Right ventricle myocardium superior (tissue), 1 donor: ENCODE measurements around the gene PPP2R5D. TPM values are rescaled to one million over a fixed set of nuclear protein-coding genes. Genes with fewer than 3 reads are reported as not detected.
A peak's percentile ranks its signal among the peaks of the same experiment; 100 is the strongest.
"Not testable (repeated sequence)": the region's sequence is repeated elsewhere in the genome, so short reads cannot be mapped to it uniquely, and the experiment has no call there.

Source experiments
- ATAC-seq: fragments of 200-7000 bp; cut with Tn5 transposase; one replicate; pipeline ENCODE4 v1.9.1; 2020; ENCODE audit warnings: mild to moderate bottlenecking; ENCODE audit not compliant: poor library complexity
- DNase-seq: peaks from one replicate; pipeline ENCODE4 v3.0.0-alpha.2; 2020
- intact Hi-C: fragments of 100-400 bp; cut with DNase I; formaldehyde crosslinking; loops from one replicate; pipeline ENCODE4 v1.11.2; 2022
- total RNA-seq: library from RNA; stranded (reverse); fragmentation: NEBNext Ultra II Directional; extraction: Animal tissue kit (Norgen Biotek cat#: 25700); gene quantifications from one replicate; pipeline ENCODE4 v1.2.1, GENCODE V29; 2021
- donor health status: DM: no; HTN: yes; CAD: no; lungs with severe emphysema.

The PPP2R5D gene
- total RNA-seq, 1 donor from 2014 or later = 34.6 TPM

DNA sequence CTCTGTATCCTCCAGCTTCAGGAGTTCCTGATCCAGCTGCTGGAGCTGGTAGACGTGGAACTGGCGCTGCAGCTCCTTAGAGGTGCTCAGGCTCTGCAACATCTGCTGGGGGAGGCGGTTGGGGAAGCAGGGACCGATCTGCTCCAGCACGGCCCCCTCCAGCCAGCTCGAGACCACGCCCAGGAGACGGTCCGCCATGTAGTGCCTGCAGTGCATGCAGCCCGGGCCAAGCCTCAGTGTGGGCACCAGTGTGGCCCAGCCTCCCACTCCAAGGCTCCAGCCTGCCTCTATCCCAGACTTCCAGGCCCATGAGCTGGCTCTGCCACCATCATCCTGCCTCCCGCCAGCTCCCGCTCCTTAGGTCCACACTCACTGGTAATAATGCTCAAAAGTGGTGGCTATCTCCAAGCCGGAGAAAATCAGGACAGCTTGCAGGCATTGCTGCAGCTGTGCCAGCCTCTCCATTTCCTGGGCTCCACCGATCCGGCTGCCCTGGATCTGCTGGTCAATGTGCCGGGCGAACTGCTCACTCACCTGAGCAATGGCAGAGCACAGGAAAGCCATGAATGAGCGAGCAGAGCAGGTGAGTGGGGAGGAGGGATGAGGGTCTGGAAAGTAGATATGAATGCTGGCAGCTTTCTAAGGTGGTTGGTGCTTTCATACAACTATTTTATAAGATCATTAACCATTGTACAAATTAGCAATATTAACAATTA, 56.3 kb downstream of the PPP2R5D start:
- intact Hi-C loops = no loop called here
- DNase-seq = no peak
- no peak for ATAC-seq

DNA sequence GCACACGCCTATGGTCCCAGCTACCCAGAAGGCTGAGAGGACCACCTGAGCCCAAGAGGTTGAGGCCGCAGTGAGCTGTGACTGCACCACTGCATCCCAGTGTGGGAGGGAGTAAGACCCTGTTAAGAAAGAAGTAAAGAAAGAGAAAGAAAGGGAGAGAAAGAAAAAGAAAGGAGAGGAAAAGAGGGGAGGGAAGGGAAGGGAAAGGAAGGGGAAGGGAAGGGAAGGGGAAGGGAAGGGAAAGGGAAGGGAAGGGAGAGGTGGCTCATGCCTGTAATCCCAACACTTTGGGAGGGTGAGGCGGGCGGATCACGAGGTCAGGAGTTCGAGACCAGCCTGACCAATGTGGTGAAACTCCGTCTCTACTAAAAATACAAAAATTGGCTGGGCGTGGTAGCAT, 57.1 kb downstream of the PPP2R5D start:
- intact Hi-C loops, DNase-seq, ATAC-seq: not testable (repeated sequence)

DNA sequence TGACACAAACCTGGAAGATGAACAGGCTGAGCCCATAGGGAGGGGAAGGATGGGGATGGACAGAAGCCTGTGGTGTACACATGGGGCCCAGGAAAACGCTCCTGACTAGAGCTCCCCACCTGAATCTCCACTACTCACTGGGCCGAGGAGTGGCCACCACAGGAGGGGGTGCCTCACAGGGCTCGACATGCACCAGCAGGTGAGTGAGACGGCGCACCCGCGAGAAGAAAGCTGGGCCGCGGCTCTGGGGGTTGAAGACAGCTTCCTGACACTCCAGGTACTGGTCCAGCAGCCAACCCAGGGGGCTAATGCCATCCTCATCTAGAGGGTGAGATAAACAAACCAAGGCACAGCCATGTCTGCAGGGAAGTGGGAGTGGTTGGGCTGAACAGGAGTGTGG, 58.9 kb downstream of the PPP2R5D start:
- DNase-seq (no peak), ATAC-seq (no peak)

DNA sequence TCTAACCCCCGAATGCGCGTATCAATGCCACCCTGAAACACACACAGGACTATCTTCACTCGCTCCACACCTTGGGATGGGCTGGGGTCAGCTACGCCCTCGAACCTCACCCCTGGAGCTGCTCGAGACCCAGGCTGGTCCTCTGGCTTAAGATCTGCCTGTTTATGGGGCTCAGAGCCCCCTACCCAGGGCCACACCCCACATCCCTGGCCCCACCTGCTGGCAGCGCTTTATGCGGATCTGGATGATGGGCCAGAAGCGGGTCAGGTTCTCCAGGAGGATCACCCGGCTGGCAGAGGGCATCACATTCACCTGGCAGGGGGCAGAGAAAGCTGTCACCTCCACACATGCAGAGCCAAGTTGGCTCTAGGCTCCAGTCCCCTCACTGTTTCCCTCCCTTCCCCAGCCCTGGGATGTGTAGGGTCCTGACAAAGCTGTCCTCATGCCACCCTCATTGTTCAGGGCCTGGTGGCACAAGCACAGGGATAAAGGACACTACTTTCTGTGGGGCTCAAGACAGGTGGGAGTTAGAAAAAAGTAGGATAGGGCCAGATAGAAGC, 61.1 kb downstream of the PPP2R5D start:
- no peak for DNase-seq
- no peak for ATAC-seq
- intact Hi-C loops = no loop called here

More for the DNA sequence above, 58.9 kb downstream of the PPP2R5D start:
- intact Hi-C loops = no loop called here

DNA sequence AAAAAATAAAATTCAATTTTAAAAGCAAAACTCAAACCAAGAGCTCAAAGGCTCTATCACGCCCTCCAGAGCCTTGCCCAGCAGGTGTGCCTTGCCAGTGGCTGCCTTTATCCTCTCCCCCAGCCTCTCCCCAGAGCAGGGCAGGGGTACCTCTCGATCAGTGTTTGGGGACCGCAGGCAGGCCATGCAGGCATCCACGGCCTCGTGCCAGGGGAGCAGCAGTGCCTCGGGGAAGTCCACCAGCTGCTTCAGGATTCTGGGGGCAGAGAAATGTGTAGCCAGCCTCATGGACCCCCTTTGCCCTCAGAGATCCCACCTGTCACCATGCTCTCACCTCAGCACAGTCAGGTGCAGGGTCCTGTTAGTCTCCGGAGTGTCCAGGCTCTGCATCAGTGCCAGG, 63.6 kb downstream of the PPP2R5D start:
- DNase-seq (no peak), ATAC-seq (no peak)

DNA sequence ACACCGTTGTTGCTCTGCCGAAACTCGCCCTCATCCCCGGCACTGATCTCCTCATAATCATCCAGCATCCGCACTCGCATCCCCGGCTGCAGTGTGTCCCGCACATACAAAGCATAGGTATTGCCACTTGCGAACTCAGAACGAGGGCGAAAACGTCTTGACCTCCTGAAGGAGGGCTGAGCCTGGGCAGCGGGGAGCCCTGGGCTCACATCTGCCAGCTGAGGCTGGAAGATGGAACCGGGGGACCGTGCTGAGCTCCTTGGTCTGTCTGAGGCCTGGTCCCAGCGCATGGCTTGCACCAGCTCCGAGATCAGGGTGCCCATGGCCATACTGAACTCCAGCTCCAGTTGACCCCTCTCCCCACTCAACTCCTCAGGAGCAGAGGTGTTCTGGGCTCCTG, 66.6 kb downstream of the PPP2R5D start:
- DNase-seq (no peak), ATAC-seq (no peak)
- intact Hi-C loops = no loop called here

More for the DNA sequence above, 63.6 kb downstream of the PPP2R5D start:
- intact Hi-C loops = no loop called here

DNA sequence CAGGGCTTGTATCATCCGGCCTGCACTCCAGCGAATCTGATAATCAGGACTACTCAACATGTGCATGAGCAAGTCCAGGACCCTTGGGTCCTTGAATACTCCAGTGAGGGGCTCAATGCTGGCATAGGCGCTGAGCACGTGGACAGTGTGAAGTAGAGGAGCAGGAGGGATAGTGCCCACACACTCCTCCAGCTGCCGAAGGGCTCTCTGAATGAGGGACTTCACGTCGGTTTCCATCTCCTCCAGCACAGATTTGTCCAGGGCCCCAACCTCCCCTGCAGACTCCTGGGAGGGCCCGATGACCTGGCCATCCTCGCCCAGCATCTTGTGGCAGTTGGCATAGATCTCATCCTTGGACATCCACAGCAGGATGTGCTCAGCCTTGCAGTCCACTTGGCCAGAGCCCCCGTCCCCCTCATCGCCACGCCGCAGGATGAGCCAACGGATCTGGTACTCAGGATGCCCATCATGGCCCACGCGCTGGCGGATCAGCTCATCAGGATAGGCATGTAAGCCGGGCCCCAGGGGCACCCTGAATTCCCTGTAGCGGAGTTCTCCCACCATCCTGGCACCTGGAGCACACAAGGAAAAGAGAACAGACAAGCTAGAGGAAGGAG, 68.0 kb downstream of the PPP2R5D start:
- no peak for ATAC-seq
- intact Hi-C loops = no loop called here
- no peak for DNase-seq

DNA sequence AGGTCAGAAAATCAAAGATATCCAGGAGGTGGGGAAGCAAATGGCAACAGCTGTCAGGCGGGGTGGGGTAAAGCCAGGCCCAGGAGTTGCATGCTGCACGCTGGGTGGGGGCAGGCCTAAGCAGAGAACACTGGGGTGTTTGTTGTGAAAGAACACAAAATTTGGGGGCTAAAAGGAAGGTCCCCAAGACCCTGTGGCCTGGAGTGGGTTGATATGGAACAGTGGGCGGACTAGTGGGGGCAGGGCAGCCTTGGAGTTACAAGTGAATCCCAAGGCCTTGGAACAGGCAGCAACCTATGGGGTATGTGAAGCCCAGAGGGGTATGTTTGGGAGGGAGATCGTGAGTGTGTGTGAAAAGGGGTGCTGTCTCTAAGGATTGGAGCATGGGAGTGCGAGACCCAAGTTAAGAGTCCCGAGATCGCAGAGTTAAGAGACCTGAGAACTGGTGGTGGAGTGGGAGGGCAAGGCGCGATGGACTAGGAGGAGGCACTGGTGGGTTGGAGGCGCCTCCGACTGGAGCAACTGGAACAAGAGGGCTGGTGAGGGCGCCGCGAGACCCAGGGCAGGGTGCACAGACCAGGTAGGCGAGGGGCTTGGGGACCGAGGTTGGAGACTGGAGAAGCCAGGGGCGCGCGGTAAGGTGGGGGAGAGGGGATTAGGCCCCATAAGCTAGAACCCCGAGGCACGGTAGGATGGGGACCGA, 68.6 kb downstream of the PPP2R5D start:
- intact Hi-C loops = no loop called here
- no peak for DNase-seq
- ATAC-seq = peak; percentile 32

DNA sequence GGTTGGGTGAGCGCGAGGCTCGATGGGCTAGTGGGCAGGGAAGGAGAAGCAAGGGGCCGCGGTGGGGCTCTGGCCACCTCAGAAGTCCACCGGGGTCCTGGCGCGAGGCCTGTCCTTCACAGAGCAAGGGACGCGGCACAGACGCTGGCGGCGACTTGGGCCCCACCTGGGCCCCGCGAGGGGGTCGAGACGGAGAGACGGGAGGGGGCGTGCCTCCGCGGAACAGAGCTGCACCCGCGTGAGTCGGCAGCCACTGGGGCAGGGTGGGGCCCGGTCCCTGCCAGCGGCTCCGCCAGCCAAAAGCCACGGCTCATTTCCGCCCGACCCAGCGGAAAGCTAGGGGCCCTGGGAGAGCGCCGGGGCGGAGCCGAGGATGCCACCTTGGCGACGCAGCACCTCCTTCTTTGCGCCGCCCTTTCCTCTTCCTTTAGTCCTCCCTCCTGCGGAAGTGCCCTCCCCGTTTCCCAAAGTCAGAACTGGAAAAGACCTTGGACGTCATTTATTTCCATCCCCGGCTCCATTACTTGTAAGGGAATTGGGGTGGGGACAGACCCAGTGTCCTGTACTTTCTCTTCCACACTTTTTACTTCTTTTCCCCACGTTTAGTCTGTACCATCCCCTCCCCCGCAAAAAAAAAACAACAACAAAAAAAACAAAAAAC, 69.3 kb downstream of the PPP2R5D start, which contains the start of gene CUL7:
TSS of gene CUL7 (minus strand) at position 307 of the 661 bp plus-strand sequence. CDS start 1,063 bp downstream, outside the sequence.
- intact Hi-C loops = no loop called here
- ATAC-seq (peak; percentile 96), DNase-seq (peak; percentile 96)

DNA sequence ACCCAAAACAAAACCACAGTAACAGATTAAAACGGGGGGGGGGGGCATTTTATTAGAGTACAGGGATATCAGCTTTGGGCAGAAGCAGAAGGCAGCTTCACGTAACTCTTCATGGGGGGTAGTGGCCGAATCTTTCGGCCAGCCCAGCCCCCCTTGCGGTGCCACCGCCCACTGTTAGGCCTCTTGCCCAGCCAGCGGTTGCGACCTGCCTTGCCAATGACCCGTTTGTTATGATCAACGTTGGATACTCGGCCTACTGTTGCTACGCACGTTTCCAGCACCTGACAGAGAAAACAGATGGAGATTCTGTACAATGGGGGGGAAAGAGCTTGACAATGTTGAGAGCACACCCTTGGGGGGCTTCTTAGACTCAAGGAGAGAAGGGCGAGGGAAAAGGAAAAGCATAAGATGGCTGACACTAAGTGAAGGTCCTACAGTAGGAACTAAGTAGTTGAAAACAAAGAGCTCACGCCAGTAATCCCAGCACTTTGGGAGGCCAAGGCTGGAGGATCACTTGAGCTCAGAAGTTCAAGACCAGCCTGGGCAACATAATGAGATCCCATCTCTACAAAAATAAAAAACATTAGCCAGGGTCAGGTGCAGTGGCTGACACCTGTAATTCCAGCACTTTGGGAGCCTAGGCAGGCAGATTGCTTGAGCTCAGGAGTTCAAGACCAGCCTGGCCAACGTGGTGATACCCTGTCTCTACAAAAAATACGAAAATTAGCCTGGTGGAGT, 70.0 kb downstream of the PPP2R5D start:
- intact Hi-C loops = no loop called here
- ATAC-seq (no peak), DNase-seq (no peak)

DNA sequence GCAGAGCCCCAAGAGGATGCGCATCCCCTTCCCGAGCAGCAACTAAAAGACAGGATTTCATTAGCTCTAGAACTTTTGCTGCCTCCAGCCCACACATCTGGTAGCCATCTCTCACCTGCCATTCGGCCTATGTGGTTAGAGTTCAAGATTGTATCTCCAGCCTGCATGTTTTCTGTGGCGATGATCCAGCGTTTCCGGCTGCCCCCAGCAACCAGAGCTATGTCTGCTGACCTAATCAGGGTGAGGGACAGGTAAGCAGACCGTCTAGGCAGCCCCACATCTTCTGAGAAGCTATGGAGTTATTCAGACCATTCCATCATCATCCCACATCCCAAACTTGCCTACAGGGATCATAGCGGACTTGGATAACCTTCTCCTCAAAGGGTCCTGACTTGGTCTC, 71.6 kb downstream of the PPP2R5D start:
- DNase-seq (no peak), ATAC-seq (no peak)
- intact Hi-C loops = loop anchor here (5.0 kb wide), 1 partner anchor 34 kb away; the partner anchor contains the start of gene RRP36

DNA sequence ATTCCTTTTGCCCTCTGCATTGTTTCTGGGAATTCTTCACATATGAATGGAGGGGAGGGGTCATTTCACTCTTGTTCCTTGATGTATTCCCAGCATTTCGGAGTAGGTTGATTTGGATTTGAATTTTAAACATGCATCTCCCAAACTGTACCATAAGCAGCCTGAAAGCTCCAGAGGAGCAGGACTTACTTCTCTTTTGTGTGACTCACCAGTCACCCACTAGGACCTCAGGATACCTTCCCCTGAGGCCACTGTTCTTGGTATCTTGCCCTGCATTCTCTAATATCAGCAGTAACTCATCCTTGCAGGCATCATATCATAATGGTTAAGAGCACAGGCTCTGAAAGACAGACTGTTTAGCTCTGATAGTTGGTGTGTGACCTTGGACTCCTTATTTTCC, 74.2 kb downstream of the PPP2R5D start:
- ATAC-seq (no peak), DNase-seq (no peak)
- intact Hi-C loops = loop anchor here (5.0 kb wide), 1 partner anchor 36 kb away; the partner anchor contains the start of gene RRP36

DNA sequence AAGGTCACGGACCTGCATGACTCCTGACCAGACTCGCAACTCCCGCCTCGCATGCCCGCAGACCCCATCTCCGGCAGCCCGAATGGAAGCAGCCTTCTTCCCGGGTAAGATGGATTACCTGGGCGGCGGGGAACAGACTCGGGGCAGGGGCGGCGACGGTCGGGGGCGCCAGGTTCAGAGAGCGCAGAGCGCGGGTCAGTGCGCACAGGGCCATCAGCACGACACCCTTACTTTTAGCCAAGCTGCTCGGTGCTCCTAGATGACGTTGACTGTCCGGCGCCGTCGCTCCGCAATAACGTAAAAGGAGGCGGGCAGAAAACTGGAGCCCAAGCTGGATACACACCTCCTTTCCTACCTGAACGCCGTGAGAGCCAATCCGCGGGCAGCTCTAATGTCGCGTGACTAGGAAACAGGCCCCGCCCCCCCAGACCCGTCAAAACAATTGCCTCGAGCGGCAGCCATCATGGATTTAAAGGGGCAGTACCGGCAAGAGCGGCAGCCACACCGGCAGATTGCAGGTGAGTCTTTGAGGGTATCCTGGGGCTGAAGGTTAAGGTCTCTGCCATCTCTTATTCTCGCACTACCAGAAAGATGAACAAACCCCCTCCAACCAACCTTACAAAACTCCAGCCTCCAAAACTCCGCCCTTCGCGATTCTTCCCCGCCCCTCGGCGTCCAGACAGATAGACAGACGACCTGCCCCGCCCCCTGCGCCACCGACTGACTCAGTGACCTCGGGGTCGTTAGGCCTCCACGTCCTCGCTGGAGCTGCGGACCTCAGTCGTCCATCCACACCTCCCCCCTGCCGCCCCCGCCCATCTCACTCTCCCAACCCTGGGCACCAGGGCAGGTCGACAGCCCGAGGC, 75.0 kb downstream of the PPP2R5D start, which contains the start of the genes KLC4 and MRPL2:
TSS of gene KLC4 (plus strand) at position 464 of the 866 bp plus-strand sequence. CDS start 1,705 bp downstream, outside the sequence.
TSS of gene MRPL2 (minus strand) at position 267 of the 866 bp plus-strand sequence. CDS start at position 214, 53 bp downstream.
- ATAC-seq = peak; percentile 98
- intact Hi-C loops = loop anchor here (5.0 kb wide), 1 partner anchor 37 kb away; the partner anchor contains the start of gene RRP36

DNA sequence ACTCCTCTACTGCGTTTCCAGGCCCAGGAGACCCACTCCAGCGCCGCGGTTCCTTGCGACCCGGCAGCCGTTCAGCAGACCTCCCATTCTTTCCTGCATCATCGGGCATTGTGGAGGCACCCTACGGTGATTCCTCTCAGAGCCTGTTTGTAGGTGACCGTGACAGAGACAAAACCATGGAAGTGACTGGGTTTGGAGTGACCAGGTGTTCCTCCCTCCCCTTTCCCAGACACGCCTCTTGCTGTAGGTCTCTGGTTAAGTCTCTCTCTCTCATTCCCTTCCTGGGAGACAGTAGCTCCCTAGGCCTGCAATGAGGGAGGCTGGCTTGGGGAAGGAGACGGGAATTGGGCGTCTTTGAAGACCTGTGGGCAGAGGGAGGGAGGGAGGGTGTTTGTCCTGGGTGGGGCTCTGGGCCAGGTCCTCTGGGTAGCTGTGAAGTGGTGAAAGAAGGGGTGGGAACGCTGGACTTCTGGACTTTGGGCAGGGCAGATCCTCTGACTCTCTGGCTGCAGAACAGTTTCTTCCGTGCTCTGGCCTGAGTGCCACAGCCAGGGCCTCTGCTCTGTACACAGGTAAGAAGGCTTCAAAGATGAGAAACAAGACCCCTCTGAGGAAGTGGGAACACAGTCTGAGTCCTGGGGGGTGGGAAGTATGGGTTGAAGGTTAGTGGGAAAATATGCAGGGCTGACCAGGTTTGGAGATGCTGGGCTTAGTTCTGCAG, 75.8 kb downstream of the PPP2R5D start:
- DNase-seq = no peak
- intact Hi-C loops = no loop called here
- ATAC-seq = peak; percentile 23

More for the DNA sequence above, 75.0 kb downstream of the PPP2R5D start, which contains the start of the genes KLC4 and MRPL2:
- DNase-seq = peak; percentile 98

DNA sequence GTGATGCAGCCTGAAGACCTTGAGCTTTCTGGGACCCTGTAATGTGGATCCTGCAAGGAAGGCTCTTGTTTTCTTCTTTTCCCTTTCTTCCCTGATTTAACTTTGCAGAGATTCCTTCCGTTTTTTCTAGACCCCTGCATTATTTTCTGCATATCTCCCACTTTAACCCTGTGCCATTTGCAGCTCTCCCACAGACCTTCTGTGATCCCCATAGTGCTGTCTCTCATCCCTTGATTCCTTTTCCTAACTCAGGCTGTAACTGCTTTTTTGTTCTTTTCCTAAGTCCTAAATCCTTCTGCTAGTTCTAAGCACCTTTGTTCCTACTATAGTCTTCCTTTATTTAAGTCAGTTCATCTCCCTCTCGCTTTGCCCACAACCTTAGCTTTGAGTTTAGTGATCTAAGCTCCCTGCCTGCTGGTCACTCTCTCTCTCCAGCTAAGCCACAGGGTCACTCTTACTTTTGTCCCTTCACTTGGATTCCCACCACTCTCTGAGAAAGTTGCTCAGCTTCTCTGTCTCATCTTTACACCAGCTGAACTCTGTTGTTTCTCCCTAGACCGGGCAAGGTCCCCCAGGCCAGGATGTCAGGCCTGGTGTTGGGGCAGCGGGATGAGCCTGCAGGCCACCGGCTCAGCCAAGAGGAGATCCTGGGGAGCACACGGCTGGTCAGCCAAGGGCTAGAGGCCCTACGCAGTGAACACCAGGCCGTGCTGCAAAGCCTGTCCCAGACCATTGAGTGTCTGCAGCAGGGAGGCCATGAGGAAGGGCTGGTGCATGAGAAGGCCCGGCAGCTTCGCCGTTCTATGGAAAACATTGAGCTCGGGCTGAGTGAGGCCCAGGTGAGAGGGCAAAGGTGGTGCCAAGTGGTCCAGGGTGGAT, 76.6 kb downstream of the PPP2R5D start:
- intact Hi-C loops = no loop called here
- ATAC-seq (no peak), DNase-seq (no peak)
